Endothelial cell (in vitro differentiated cells): ENCODE results near the gene JAZF1. TPM values are rescaled to one million over a fixed set of nuclear protein-coding genes. Genes with fewer than 3 reads are reported as not detected.

Source experiments
- DNase-seq: peaks from one replicate; pipeline ENCODE4 v3.0.0; 2021; ENCODE audit warnings: low spot score
- H3K27ac Mint-ChIP-seq: one replicate; pipeline ENCODE4 v1.8.0; 2021; ENCODE audit warnings: mixed read lengths, inconsistent platforms; ENCODE audit not compliant: unreplicated experiment
- H3K27me3 Mint-ChIP-seq: one replicate; pipeline ENCODE4 v1.8.0; 2021; ENCODE audit warnings: mild to moderate bottlenecking, moderate library complexity, mixed read lengths, inconsistent platforms; ENCODE audit not compliant: unreplicated experiment
- H3K36me3 Mint-ChIP-seq: one replicate; pipeline ENCODE4 v1.8.0; 2021; ENCODE audit warnings: mild to moderate bottlenecking, low read depth, mixed read lengths, inconsistent platforms; ENCODE audit not compliant: unreplicated experiment
- H3K4me1 Mint-ChIP-seq: one replicate; pipeline ENCODE4 v1.8.0; 2021; ENCODE audit warnings: mild to moderate bottlenecking, mixed read lengths, inconsistent platforms; ENCODE audit not compliant: unreplicated experiment
- H3K4me3 Mint-ChIP-seq: one replicate; pipeline ENCODE4 v1.8.0; 2021; ENCODE audit warnings: mild to moderate bottlenecking, mixed read lengths, inconsistent platforms; ENCODE audit not compliant: unreplicated experiment
- H3K9me3 Mint-ChIP-seq: one replicate; pipeline ENCODE4 v1.8.0; 2021; ENCODE audit warnings: mixed read lengths, inconsistent platforms; ENCODE audit not compliant: unreplicated experiment
- CTCF ChIP-seq: fragments of 200-600 bp; sonication (generic); IDR thresholded peaks from one replicate; pipeline ENCODE4 v1.5.0; 2021; ENCODE audit warnings: antibody characterized with exemption; ENCODE audit not compliant: unreplicated experiment
- total RNA-seq: library from RNA; stranded (reverse); fragmentation: NEBNext Ultra II Directional; extraction: Animal tissue kit (Norgen Biotek cat#: 25700); gene quantifications from one replicate; pipeline ENCODE4 v1.2.1, GENCODE V29; 2021; ENCODE audit not compliant: unreplicated experiment

Gene JAZF1
- total RNA-seq, 1 donor from 2014 or later: 8.5 TPM

- Mint-ChIP-seq H3K27ac (no peak overlapping the region), H3K4me1 (no peaks in the 10 kb centered on the region), H3K4me3 (no peak overlapping the region), H3K36me3 (no peaks in the 10 kb centered on the region), H3K9me3 (no peaks in the 10 kb centered on the region), H3K27me3 (peaks cover 1% of the 10 kb centered on the region)
- peak; percentile 12 for DNase-seq
- no peak for TF ChIP-seq CTCF
Measured at GRCh38 chr7:28032738-28033380, 147.7 kb downstream of the JAZF1 start.

- H3K4me3 Mint-ChIP-seq: no peak overlapping the region
- H3K27ac Mint-ChIP-seq: no peak overlapping the region
- no peaks in the 10 kb centered on the region for H3K27me3 Mint-ChIP-seq
- no peaks in the 10 kb centered on the region for H3K4me1 Mint-ChIP-seq
- no peak for TF ChIP-seq CTCF
- no peaks in the 10 kb centered on the region for H3K9me3 Mint-ChIP-seq
- no peak for DNase-seq
- no peaks in the 10 kb centered on the region for H3K36me3 Mint-ChIP-seq
Measured at GRCh38 chr7:28029051-28029450, 151.5 kb downstream of the JAZF1 start.

- Mint-ChIP-seq H3K9me3 (no peaks in the 10 kb centered on the region), H3K27me3 (peaks cover 1% of the 10 kb centered on the region), H3K4me1 (no peaks in the 10 kb centered on the region), H3K4me3 (no peak overlapping the region), H3K27ac (no peak overlapping the region), H3K36me3 (no peaks in the 10 kb centered on the region)
- TF ChIP-seq CTCF: no peak
- no peak for DNase-seq
Measured at GRCh38 chr7:28028471-28028870, 152.1 kb downstream of the JAZF1 start.

- peaks cover 1% of the 10 kb centered on the region for H3K27me3 Mint-ChIP-seq
- H3K36me3 Mint-ChIP-seq: no peaks in the 10 kb centered on the region
- H3K27ac Mint-ChIP-seq: no peak overlapping the region
- H3K4me3 Mint-ChIP-seq: no peak overlapping the region
- no peak for DNase-seq
- H3K9me3 Mint-ChIP-seq: no peaks in the 10 kb centered on the region
- TF ChIP-seq CTCF: no peak
- no peaks in the 10 kb centered on the region for H3K4me1 Mint-ChIP-seq
Measured at GRCh38 chr7:28026237-28026636, 154.4 kb downstream of the JAZF1 start.

GRCh38 chr7:28024786-28025334 lies 155.7 kb downstream of the JAZF1 start:
- Mint-ChIP-seq H3K36me3 (no peaks in the 10 kb centered on the region), H3K4me1 (peaks cover 4% of the 10 kb centered on the region), H3K27ac (no peak overlapping the region), H3K27me3 (peaks cover 4% of the 10 kb centered on the region), H3K9me3 (no peaks in the 10 kb centered on the region), H3K4me3 (no peak overlapping the region)
- DNase-seq: no peak
- no peak for TF ChIP-seq CTCF
